HepG2 (cell line): ENCODE data around the gene RIOK2. TPM values are rescaled to one million over a fixed set of nuclear protein-coding genes. Genes with fewer than 3 reads are reported as not detected.

Experiments used
- ATAC-seq: fragments of 200-7000 bp; cut with Tn5 transposase; 3 replicates; pipeline ENCODE4 v1.9.1; 2020; ENCODE audit warnings: mild to moderate bottlenecking, moderate library complexity
- BruUV-seq: library from RNA; stranded (reverse); fragments of 400-500 nt; replicated peaks from 2 replicates; lab custom pipeline; 2021; lab: Mats Ljungman, UMichigan
- CTCF ChIA-PET: fragments of 300-600 bp; formaldehyde crosslinking; extraction: SDS; loops from one replicate; lab custom pipeline; 2021; ENCODE audit warnings: low total read pairs, inconsistent platforms, low intra/inter-chr PET ratio; lab: Yijun Ruan, JAX
- POLR2A ChIA-PET: fragments of 350-600 bp; sonication (Branson Sonifier 250); formaldehyde crosslinking; loops from one replicate; lab custom pipeline; 2020; ENCODE audit warnings: antibody characterized with exemption, inconsistent platforms; lab: Yijun Ruan, JAX
- DNase-seq: peaks from one replicate; pipeline ENCODE4 v3.0.0-alpha.2; 2015; ENCODE audit warnings: low spot score
- FAIRE-seq: peaks from 3 replicates; lab custom pipeline; 2011; peaks lifted over from hg19 to GRCh38; lab: Jason Lieb, UNC
- H2AFZ ChIP-seq: one replicate; pipeline ENCODE4 v1.6.1; 2011; ENCODE audit warnings: low read length, inconsistent platforms
- H3K27ac ChIP-seq: fragments of 300-600 bp; 3 replicates; pipeline ENCODE4 v1.8.0; 2011; ENCODE audit warnings: mixed run types, mild to moderate bottlenecking, mixed read lengths, low read length, inconsistent platforms; ENCODE audit not compliant: insufficient read depth; ENCODE audit errors: extremely low read length
- H3K27me3 ChIP-seq, 2 experiments: fragments of 200-600 bp in 1 of 2; 2 replicates in 1 of 2; 3 replicates in 1 of 2; pipeline versions ENCODE4 v1.6.0 to v1.8.0; 2011; ENCODE audit warnings: low read length in 2 of 2, mild to moderate bottlenecking in 2 of 2, moderate library complexity in 2 of 2, inconsistent platforms in 1 of 2; ENCODE audit not compliant: insufficient read depth in 2 of 2, control insufficient read depth in 1 of 2
- H3K36me3 ChIP-seq, 2 experiments: fragments of 200-600 bp in 1 of 2; replicated peaks in 1 of 2; 2 replicates in 1 of 2; 3 replicates in 1 of 2; pipeline versions ENCODE4 v1.5.1 to v1.8.0; 2011; ENCODE audit warnings: low read length in 2 of 2, inconsistent platforms in 1 of 2; ENCODE audit not compliant: insufficient read depth in 2 of 2, control insufficient read depth in 1 of 2
- H3K4me1 ChIP-seq: 2 replicates; pipeline ENCODE4 v1.5.1; 2012; ENCODE audit warnings: low read length, inconsistent platforms; ENCODE audit not compliant: insufficient read depth
- H3K4me2 ChIP-seq: 2 replicates; pipeline ENCODE4 v1.6.0; 2011; ENCODE audit warnings: low read depth, low read length, inconsistent platforms
- H3K4me3 ChIP-seq, 3 experiments: fragments of 200-600 bp in 1 of 3; sonication (generic), shearing (Covaris generic) in 1 of 3; replicated peaks in 1 of 3; 2 replicates each; pipeline ENCODE4 v1.5.1; 2011 to 2016; ENCODE audit warnings: low read length in 3 of 3, inconsistent platforms in 2 of 3, low read depth in 2 of 3, mild to moderate bottlenecking in 2 of 3, control low read depth in 1 of 3, mixed read lengths in 1 of 3; ENCODE audit not compliant: insufficient read depth in 1 of 3
- H3K79me2 ChIP-seq: one replicate; pipeline ENCODE4 v1.6.1; 2011; ENCODE audit warnings: low read length, inconsistent platforms; ENCODE audit not compliant: insufficient read depth
- H3K9ac ChIP-seq: 2 replicates; pipeline ENCODE4 v1.6.0; 2011; ENCODE audit warnings: mild to moderate bottlenecking, low read depth, low read length, inconsistent platforms; ENCODE audit not compliant: insufficient read depth
- H3K9me3 ChIP-seq: 2 replicates; pipeline ENCODE4 v1.5.1; 2012; ENCODE audit warnings: mild to moderate bottlenecking, low read length
- H4K20me1 ChIP-seq: 2 replicates; pipeline ENCODE4 v1.6.0; 2011; ENCODE audit warnings: inconsistent platforms, mild to moderate bottlenecking, low read length, moderate library complexity; ENCODE audit not compliant: insufficient read depth
- BHLHE40 ChIP-seq: IDR thresholded peaks from 2 replicates; pipeline ENCODE4 v1.6.1; 2011; ENCODE audit warnings: low read length, improper control_type of control experiment
- CREB3 ChIP-seq: sonication (generic); formaldehyde crosslinking; IDR thresholded peaks from 2 replicates; pipeline ENCODE4 v1.5.0; 2020; ENCODE audit warnings: missing genetic modification reagents
- SMAD3 ChIP-seq: sonication (generic); formaldehyde crosslinking; IDR thresholded peaks from 2 replicates; pipeline ENCODE4 v1.4.0; 2020; ENCODE audit warnings: missing genetic modification reagents
- SNRNP70 ChIP-seq: fragments of 200-400 bp; formaldehyde crosslinking; IDR thresholded peaks from 2 replicates; pipeline ENCODE4 v1.6.1; 2017; ENCODE audit warnings: mild to moderate bottlenecking, low read depth, low read length, moderate library complexity
- STAT5B ChIP-seq: sonication (generic); formaldehyde crosslinking; IDR thresholded peaks from 2 replicates; pipeline ENCODE4 v1.4.0; 2020; ENCODE audit warnings: missing genetic modification reagents
- TEAD3 ChIP-seq: optimal IDR thresholded peaks from 2 replicates; pipeline ENCODE3; 2016; ENCODE audit warnings: borderline replicate concordance
- ZNF20 ChIP-seq: sonication (generic); formaldehyde crosslinking; IDR thresholded peaks from 2 replicates; pipeline ENCODE4 v1.4.0; 2020; ENCODE audit warnings: mild to moderate bottlenecking, moderate library complexity, missing genetic modification reagents
- ZNF230 ChIP-seq: sonication (generic); formaldehyde crosslinking; IDR thresholded peaks from 2 replicates; pipeline ENCODE4 v1.4.0; 2020; ENCODE audit warnings: mild to moderate bottlenecking, missing genetic modification reagents
- ZNF30 ChIP-seq: sonication (generic); formaldehyde crosslinking; IDR thresholded peaks from 2 replicates; pipeline ENCODE4 v1.5.0; 2020; ENCODE audit warnings: mild to moderate bottlenecking, missing genetic modification reagents
- ZNF580 ChIP-seq: IDR thresholded peaks from 2 replicates; pipeline ENCODE4 v1.6.1; 2016; ENCODE audit warnings: low read depth, borderline replicate concordance
- ZNF687 ChIP-seq: sonication (generic); formaldehyde crosslinking; IDR thresholded peaks from 2 replicates; pipeline ENCODE4 v1.5.1; 2020; ENCODE audit warnings: mild to moderate bottlenecking, missing genetic modification reagents, moderate library complexity
- ZNF766 ChIP-seq: sonication (generic); formaldehyde crosslinking; IDR thresholded peaks from 2 replicates; pipeline ENCODE4 v1.5.0; 2020; ENCODE audit warnings: missing genetic modification reagents, borderline replicate concordance
- WGBS: methylation state at CpG from one replicate; pipeline ENCODE4 v1.1.6; 2017; ENCODE audit warnings: low lambda C conversion rate; 5-methylcytosine and 5-hydroxymethylcytosine counted together
- in situ Hi-C: cut with HindIII; loops from 2 replicates; pipeline ENCODE4 v1.10.0; 2017; ENCODE audit warnings: low pct_unique_long_range_greater_than_20kb; ENCODE audit not compliant: extremely low pct_ligation_motif_present
- intact Hi-C: fragments of 100-400 bp; cut with micrococcal nuclease; formaldehyde crosslinking; loops from one replicate; pipeline ENCODE4 v1.10.0; 2022; ENCODE audit not compliant: unreplicated experiment
- polyA plus RNA-seq, 8 experiments: library from polyadenylated mRNA; depleted of rRNA in 3 of 8; stranded (reverse) in 7 of 8; unstranded in 1 of 8; fragments of >200 nt; fragmentation: Illumina TruSeq in 4 of 8; extraction: Trizol in 4 of 8; gene quantifications; 2 replicates each; pipeline versions ENCODE4 v1.2.1 to v1.2.3, GENCODE V29; 2011 to 2016; ENCODE audit warnings: low read depth in 4 of 8, missing spikeins in 1 of 8, mixed read lengths in 1 of 8; ENCODE audit not compliant: insufficient read depth in 1 of 8
- total RNA-seq, 5 experiments: library from RNA; depleted of rRNA; stranded (reverse); fragments of >200 nt; fragmentation: Illumina TruSeq; extraction: Trizol; gene quantifications; 2 replicates each; pipeline ENCODE4 v1.2.3, GENCODE V29; 2016; ENCODE audit warnings: low read depth in 1 of 5

The RIOK2 gene
- total and polyA plus RNA-seq, 2 of the 13 experiments (the other 11 are each of a cell fraction or from before 2014, with no cell fraction given) = 8.1 to 46.6 TPM

- TF ChIP-seq SNRNP70 (no peak), ZNF687 (CRISPR knock-in tag) (no peak)
These were observed 40.4 kb downstream of the RIOK2 start, which contains the start of gene LIX1 (continued) for GRCh38 chr5:97142521-97143254.

- POLR2A ChIA-PET = no interaction called here
- no TSS peak for BruUV-seq
- TF ChIP-seq ZNF30 (CRISPR knock-in tag) = no peak
- no peak for TF ChIP-seq SMAD3 (CRISPR knock-in tag)
- TF ChIP-seq STAT5B = no peak
- TF ChIP-seq TEAD3 (CRISPR knock-in tag) = no peak
- no peak for TF ChIP-seq CREB3 (CRISPR knock-in tag)
- no peak for TF ChIP-seq ZNF230 (CRISPR knock-in tag)
- no peak for TF ChIP-seq ZNF20 (CRISPR knock-in tag)
- no peak for TF ChIP-seq BHLHE40
- TF ChIP-seq ZNF766 (CRISPR knock-in tag) = no peak
- no peak for TF ChIP-seq ZNF580 (CRISPR knock-in tag)
These were observed 41.5 kb downstream of the RIOK2 start for GRCh38 chr5:97141539-97141938.

More at GRCh38 chr5:97141539-97141938, 41.5 kb downstream of the RIOK2 start:
- Histone ChIP-seq H3K4me3 (no peak overlapping the region), H4K20me1 (no peaks in the 10 kb centered on the region), H2AFZ (no peak overlapping the region), H3K36me3 (no peaks in the 10 kb centered on the region), H3K4me1 (no peaks in the 10 kb centered on the region), H3K27me3 (no peaks in the 10 kb centered on the region), H3K4me2 (no peak overlapping the region), H3K27ac (no peak overlapping the region), H3K9me3 (no peaks in the 10 kb centered on the region), H3K9ac (no peak overlapping the region), H3K79me2 (no peaks in the 10 kb centered on the region)
- CTCF ChIA-PET = no interaction called here
- DNase-seq (no peak), FAIRE-seq (no peak), ATAC-seq (no peak)
- 0% methylated on average over 2 of the region's 2 CpGs for WGBS
- intact Hi-C loops = loop anchor here (5.0 kb wide), 2 partner anchors 99 to 274 kb away; no protein-coding TSS in a partner anchor
- in situ Hi-C loops = no loop called here
